Measurements from ENCODE around the gene CDH12.

DNA sequence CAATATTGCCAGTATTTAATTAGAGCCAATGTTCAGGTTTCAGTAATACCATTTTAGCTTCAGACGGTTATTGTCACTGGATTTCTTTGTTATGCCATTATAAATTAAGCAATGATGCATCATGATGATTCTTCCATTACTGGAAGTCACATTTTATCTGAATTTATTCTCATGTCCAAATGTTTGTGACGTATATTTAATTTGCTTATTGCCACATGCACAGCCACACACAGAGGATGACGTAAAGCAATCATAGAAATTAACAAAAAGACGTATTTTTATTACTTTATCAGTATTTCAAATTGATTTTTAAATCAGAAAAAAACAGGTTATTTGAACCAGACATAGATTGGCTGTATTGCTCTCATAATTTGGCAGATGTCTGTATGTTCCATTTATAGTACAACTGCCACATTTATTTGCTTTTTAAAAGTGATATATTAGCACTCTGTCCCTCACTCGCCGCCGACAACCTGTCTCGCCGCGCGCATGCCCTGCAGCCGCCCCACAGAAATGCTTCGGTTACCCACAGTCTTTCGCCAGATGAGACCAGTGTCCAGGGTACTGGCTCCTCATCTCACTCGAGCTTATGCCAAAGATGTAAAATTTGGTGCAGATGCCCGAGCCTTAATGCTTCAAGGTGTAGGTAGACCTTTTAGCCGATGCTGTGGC is 970.9 kb downstream of the CDH12 start:
- TF ChIP-seq CTCF (IDR thresholded peaks at IDR 0.05; ENCODE audit: low read depth, low read length): no peak
- TF ChIP-seq EZH2phosphoT487 (IDR thresholded peaks at IDR 0.05; ENCODE audit: low read depth): no peak
